ENCODE measurements around the gene IQGAP2. TPM values are rescaled to one million over a fixed set of nuclear protein-coding genes. Genes with fewer than 3 reads are reported as not detected.

IQGAP2 gene
- polyA plus RNA-seq, 1 donor (not counting 4 experiments of a cell fraction or from before 2014, with no cell fraction given), result 0.14 TPM

DNA sequence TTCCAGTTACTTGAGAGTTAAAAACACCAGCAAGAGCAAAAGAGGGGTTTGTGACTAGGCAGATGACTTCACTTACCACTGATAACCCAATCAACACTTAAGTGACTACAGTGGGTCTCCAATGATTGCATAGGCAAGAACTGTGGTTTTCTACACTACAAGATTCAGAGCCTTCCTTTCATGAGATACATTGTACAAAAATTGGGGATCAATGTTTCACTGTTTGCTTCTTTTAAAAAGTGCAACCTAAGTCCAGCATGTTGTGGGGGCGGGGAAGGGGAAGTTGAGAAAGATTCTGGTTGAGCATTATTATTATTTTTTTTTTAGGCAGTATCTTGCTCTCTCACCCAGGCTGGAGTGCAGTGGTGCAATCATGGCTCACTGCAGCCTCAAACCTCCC lies 3.6 kb downstream of the IQGAP2 start:
- H3K9ac ChIP-seq (ENCODE audit: control insufficient read depth, extremely low read depth, insufficient read depth, low read length), result no peak overlapping the region
- H3K36me3 ChIP-seq (ENCODE audit: control insufficient read depth in 2 of 2, extremely low read depth in 1 of 2, insufficient read depth in 2 of 2, low read length in 2 of 2), result no peaks in the 10 kb centered on the region
- no peak overlapping the region for H2AFZ ChIP-seq (ENCODE audit: control insufficient read depth, low read length)
- no peaks in the 10 kb centered on the region for H4K20me1 ChIP-seq (ENCODE audit: control insufficient read depth, extremely low read depth, insufficient read depth, low read length)
- FAIRE-seq, result no peak
- TF ChIP-seq, protein P1, sequence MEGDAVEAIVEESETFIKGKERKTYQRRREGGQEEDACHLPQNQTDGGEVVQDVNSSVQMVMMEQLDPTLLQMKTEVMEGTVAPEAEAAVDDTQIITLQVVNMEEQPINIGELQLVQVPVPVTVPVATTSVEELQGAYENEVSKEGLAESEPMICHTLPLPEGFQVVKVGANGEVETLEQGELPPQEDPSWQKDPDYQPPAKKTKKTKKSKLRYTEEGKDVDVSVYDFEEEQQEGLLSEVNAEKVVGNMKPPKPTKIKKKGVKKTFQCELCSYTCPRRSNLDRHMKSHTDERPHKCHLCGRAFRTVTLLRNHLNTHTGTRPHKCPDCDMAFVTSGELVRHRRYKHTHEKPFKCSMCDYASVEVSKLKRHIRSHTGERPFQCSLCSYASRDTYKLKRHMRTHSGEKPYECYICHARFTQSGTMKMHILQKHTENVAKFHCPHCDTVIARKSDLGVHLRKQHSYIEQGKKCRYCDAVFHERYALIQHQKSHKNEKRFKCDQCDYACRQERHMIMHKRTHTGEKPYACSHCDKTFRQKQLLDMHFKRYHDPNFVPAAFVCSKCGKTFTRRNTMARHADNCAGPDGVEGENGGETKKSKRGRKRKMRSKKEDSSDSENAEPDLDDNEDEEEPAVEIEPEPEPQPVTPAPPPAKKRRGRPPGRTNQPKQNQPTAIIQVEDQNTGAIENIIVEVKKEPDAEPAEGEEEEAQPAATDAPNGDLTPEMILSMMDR (optimal IDR thresholded peaks at IDR 0.05 in 1 of 3, IDR thresholded peaks at IDR 0.05 in 1 of 3, conservative IDR thresholded peaks at IDR 0.05 in 1 of 3; ENCODE audit: extremely low read depth in 1 of 3, insufficient read depth in 2 of 3, low read length in 3 of 3), result no peak
- no peak for TF ChIP-seq EZH2 (IDR thresholded peaks at IDR 0.05; ENCODE audit: low read length)
- no peaks in the 10 kb centered on the region for H3K79me2 ChIP-seq (ENCODE audit: control insufficient read depth, insufficient read depth, low read length)
- dilution Hi-C loops (cut with MboI; ENCODE audit: extremely low pct_ligation_motif_present, low sequenced_read_pairs), result no loop called here
- no peaks in the 10 kb centered on the region for H3K9me1 ChIP-seq (ENCODE audit: control insufficient read depth, extremely low read depth, insufficient read depth, low read length)
- no peak overlapping the region for H3K4me2 ChIP-seq (ENCODE audit: control insufficient read depth, extremely low read depth, insufficient read depth, low read depth, low read length)
- no peak for DNase-seq (ENCODE audit: low read depth, low spot score)
- no peak overlapping the region for H3K27ac ChIP-seq (ENCODE audit: control insufficient read depth, insufficient read depth, low read length)
- H3K4me3 ChIP-seq (ENCODE audit: control insufficient read depth in 2 of 3, extremely low read depth in 1 of 3, insufficient read depth in 2 of 3, low read depth in 1 of 3, low read length in 3 of 3), result no peak overlapping the region
- H3K27me3 ChIP-seq (ENCODE audit: control insufficient read depth, extremely low read depth, insufficient read depth, low read length), result peaks cover 44% of the 10 kb centered on the region
- H3K4me1 ChIP-seq (ENCODE audit: control insufficient read depth, extremely low read depth, insufficient read depth, low read length), result no peaks in the 10 kb centered on the region
- no peaks in the 10 kb centered on the region for H3K9me3 ChIP-seq (ENCODE audit: control insufficient read depth, low read depth, low read length)

DNA sequence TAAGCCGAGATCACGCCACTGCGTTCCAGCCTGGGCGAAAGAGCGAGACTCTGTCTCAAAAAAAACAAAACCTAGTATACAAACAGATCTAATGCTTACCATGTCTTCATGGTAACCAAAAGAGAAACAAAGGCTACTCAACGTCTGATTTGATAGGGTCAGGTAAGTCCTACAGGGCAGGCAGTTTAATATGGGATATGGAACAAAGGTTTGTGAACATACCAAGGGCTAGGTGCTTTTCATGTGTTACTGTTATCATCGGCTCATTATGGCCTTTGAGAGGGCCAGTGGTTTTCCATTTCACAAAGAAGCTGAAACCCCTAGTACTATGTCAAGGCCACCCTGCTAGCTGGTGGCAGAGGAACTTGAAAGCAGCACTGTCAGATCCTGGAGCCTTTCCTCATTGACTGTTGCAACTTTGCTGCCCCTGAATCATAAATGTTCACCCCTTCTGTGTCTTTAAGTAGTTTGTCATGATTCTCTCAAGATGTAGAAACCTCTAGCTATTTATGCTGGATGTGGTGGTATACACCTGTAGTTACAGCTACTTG lies 5.1 kb downstream of the IQGAP2 start:
- Histone ChIP-seq H3K9ac (ENCODE audit: control insufficient read depth, extremely low read depth, insufficient read depth, low read length) (no peak overlapping the region), H3K4me3 (ENCODE audit: control insufficient read depth in 2 of 3, extremely low read depth in 1 of 3, insufficient read depth in 2 of 3, low read depth in 1 of 3, low read length in 3 of 3) (no peak overlapping the region), H3K4me1 (ENCODE audit: control insufficient read depth, extremely low read depth, insufficient read depth, low read length) (no peaks in the 10 kb centered on the region), H3K9me1 (ENCODE audit: control insufficient read depth, extremely low read depth, insufficient read depth, low read length) (no peaks in the 10 kb centered on the region), H4K20me1 (ENCODE audit: control insufficient read depth, extremely low read depth, insufficient read depth, low read length) (no peaks in the 10 kb centered on the region), H2AFZ (ENCODE audit: control insufficient read depth, low read length) (no peak overlapping the region), H3K9me3 (ENCODE audit: control insufficient read depth, low read depth, low read length) (no peaks in the 10 kb centered on the region), H3K27ac (ENCODE audit: control insufficient read depth, insufficient read depth, low read length) (no peak overlapping the region), H3K4me2 (ENCODE audit: control insufficient read depth, extremely low read depth, insufficient read depth, low read depth, low read length) (no peak overlapping the region), H3K36me3 (ENCODE audit: control insufficient read depth in 2 of 2, extremely low read depth in 1 of 2, insufficient read depth in 2 of 2, low read length in 2 of 2) (no peaks in the 10 kb centered on the region), H3K27me3 (ENCODE audit: control insufficient read depth, extremely low read depth, insufficient read depth, low read length) (peaks cover 29% of the 10 kb centered on the region), H3K79me2 (ENCODE audit: control insufficient read depth, insufficient read depth, low read length) (no peaks in the 10 kb centered on the region)
- FAIRE-seq (no peak), DNase-seq (ENCODE audit: low read depth, low spot score) (no peak)
- TF ChIP-seq, protein P1 (optimal IDR thresholded peaks at IDR 0.05 in 1 of 3, IDR thresholded peaks at IDR 0.05 in 1 of 3, conservative IDR thresholded peaks at IDR 0.05 in 1 of 3; ENCODE audit: extremely low read depth in 1 of 3, insufficient read depth in 2 of 3, low read length in 3 of 3), result no peak
- TF ChIP-seq EZH2 (IDR thresholded peaks at IDR 0.05; ENCODE audit: low read length), result no peak
- dilution Hi-C loops (cut with MboI; ENCODE audit: extremely low pct_ligation_motif_present, low sequenced_read_pairs), result no loop called here

Measured in keratinocyte (primary cell).